Transverse colon (tissue), 4 donors: ENCODE measurements around the gene TEDC1. TPM values are rescaled to one million over a fixed set of nuclear protein-coding genes. Genes with fewer than 3 reads are reported as not detected.

Experiments used
- DNase-seq: peaks from one replicate; pipeline ENCODE4 v3.0.0-alpha.2; 2019
- H3K27ac ChIP-seq, 4 donors: fragments of 200-600 bp; sonication (generic); 2 replicates each; pipeline ENCODE4 v1.5.1; 2016 to 2018; ENCODE audit warnings: inconsistent platforms in 4 of 4
- H3K27me3 ChIP-seq: fragments of 200-600 bp; sonication (generic); 2 replicates; pipeline ENCODE4 v1.5.1; 2017; ENCODE audit warnings: inconsistent platforms
- H3K36me3 ChIP-seq, 4 donors: fragments of 200-600 bp; sonication (generic); 2 replicates each; pipeline ENCODE4 v1.5.1; 2017 to 2019; ENCODE audit warnings: inconsistent platforms in 4 of 4
- H3K4me1 ChIP-seq, 4 donors: fragments of 200-600 bp; sonication (generic); 2 replicates each; pipeline ENCODE4 v1.5.1; 2017 to 2020; ENCODE audit warnings: inconsistent platforms in 4 of 4
- H3K4me3 ChIP-seq, 4 donors: fragments of 200-600 bp; sonication (generic); 1 replicate in 1 of 4; 2 replicates in 3 of 4; pipeline versions ENCODE4 v1.5.1 to v1.6.1; 2017 to 2019; ENCODE audit warnings: inconsistent platforms in 4 of 4
- H3K9me3 ChIP-seq, 2 donors: fragments of 200-600 bp; sonication (generic); 2 replicates each; pipeline ENCODE4 v1.5.1; 2017 to 2019; ENCODE audit warnings: inconsistent platforms in 2 of 2
- CTCF ChIP-seq, 5 experiments: fragments of 200-600 bp in 3 of 5; fragments of 450-650 bp in 2 of 5; sonication (generic) in 3 of 5; IDR thresholded peaks; 1 replicate in 2 of 5; 2 replicates in 3 of 5; pipeline ENCODE4 v1.5.1; 2016 to 2017; ENCODE audit warnings: antibody characterized with exemption in 5 of 5, inconsistent platforms in 3 of 5, mild to moderate bottlenecking in 2 of 5, moderate library complexity in 1 of 5
- EP300 ChIP-seq: sonication (generic); formaldehyde crosslinking; IDR thresholded peaks from one replicate; pipeline ENCODE4 v1.6.1; 2017; ENCODE audit warnings: antibody characterized with exemption, low read depth
- POLR2A ChIP-seq: fragments of 450-650 bp; IDR thresholded peaks from one replicate; pipeline ENCODE4 v1.6.1; 2016; ENCODE audit warnings: antibody characterized with exemption, mild to moderate bottlenecking, moderate library complexity
- POLR2AphosphoS5 ChIP-seq, 3 donors: sonication (generic); formaldehyde crosslinking; IDR thresholded peaks; one replicate each; pipeline ENCODE4 v1.6.1; 2016; ENCODE audit warnings: antibody characterized with exemption in 3 of 3
- WGBS, 2 donors: methylation state at CpG; one replicate each; pipeline ENCODE4 v1.1.5; 2018; ENCODE audit warnings: low coverage in 1 of 2; 5-methylcytosine and 5-hydroxymethylcytosine counted together
- in situ Hi-C, 4 donors: fragments of 200-750 bp; cut with MboI; loops; one replicate each; pipeline versions ENCODE4 v1.15.0 to v1.15.1; 2017; ENCODE audit warnings: low sequenced_read_pairs in 3 of 4, low pct_ligation_motif_present in 1 of 4, low pct_unique_long_range_greater_than_20kb in 1 of 4
- intact Hi-C: fragments of 100-400 bp; cut with DNase I; formaldehyde crosslinking; loops from one replicate; pipeline ENCODE4 v1.15.1; 2023; ENCODE audit warnings: low total_unique reads
- total RNA-seq, 4 donors: library from RNA; depleted of rRNA; stranded (reverse); fragments of >200 nt; gene quantifications; one replicate each; pipeline ENCODE4 v1.1.0, GENCODE V29; 2016

The TEDC1 gene
- total RNA-seq, 4 donors from 2014 or later: 10.8 to 52.9 (median 29.5) TPM

- H3K27ac ChIP-seq: no peak overlapping the region
- peaks cover 0 to 31% (median 7%) of the 10 kb centered on the region in 4 donors for H3K36me3 ChIP-seq
- H3K27me3 ChIP-seq: no peaks in the 10 kb centered on the region
- intact Hi-C loops (no loop called here), in situ Hi-C loops (no loop called here)
- no peaks in the 10 kb centered on the region for H3K4me1 ChIP-seq
- DNase-seq: no peak
- TF ChIP-seq POLR2AphosphoS5 (IDR thresholded peaks at IDR 0.05): no peak
- TF ChIP-seq POLR2A: no peak
- TF ChIP-seq CTCF (IDR thresholded peaks at IDR 0.05): no peak
- TF ChIP-seq EP300: no peak
- WGBS, 2 donors: 91% methylated on average over 33 of the region's 33 CpGs; no CpG with 5 or more reads in 1 of the 2 donors
- H3K9me3 ChIP-seq: no peaks in the 10 kb centered on the region
- no peak overlapping the region for H3K4me3 ChIP-seq
Observed at GRCh38 chr14:105464501-105464900, 26.5 kb upstream of the TEDC1 start.

- H3K4me3 ChIP-seq: no peak overlapping the region
- no peaks in the 10 kb centered on the region for H3K9me3 ChIP-seq
- TF ChIP-seq POLR2A (no peak), CTCF (IDR thresholded peaks at IDR 0.05) (no peak), POLR2AphosphoS5 (IDR thresholded peaks at IDR 0.05) (no peak), EP300 (no peak)
- no peak overlapping the region for H3K27ac ChIP-seq
- no peaks in the 10 kb centered on the region for H3K27me3 ChIP-seq
- 81% methylated on average over 20 of the region's 20 CpGs; no CpG with 5 or more reads in 1 of the 2 donors for WGBS, 2 donors
- no peak for DNase-seq
- no peaks in the 10 kb centered on the region for H3K4me1 ChIP-seq
- H3K36me3 ChIP-seq: peaks cover 0 to 31% (median 7%) of the 10 kb centered on the region in 4 donors
- in situ Hi-C loops (no loop called here), intact Hi-C loops (no loop called here)
Observed at GRCh38 chr14:105465209-105466031, 25.6 kb upstream of the TEDC1 start.

GRCh38 chr14:105466531-105467248 lies 24.4 kb upstream of the TEDC1 start:
- in situ Hi-C loops: no loop called here
- TF ChIP-seq POLR2A (no peak), EP300 (no peak), CTCF (IDR thresholded peaks at IDR 0.05) (no peak), POLR2AphosphoS5 (IDR thresholded peaks at IDR 0.05) (no peak)
- no peaks in the 10 kb centered on the region for H3K27me3 ChIP-seq
- no peaks in the 10 kb centered on the region for H3K4me1 ChIP-seq
- no peak overlapping the region for H3K27ac ChIP-seq
- H3K4me3 ChIP-seq: no peak overlapping the region
- H3K36me3 ChIP-seq: peaks cover 0 to 24% (median 7%) of the 10 kb centered on the region in 4 donors
- WGBS, 2 donors: 94% methylated on average over 38 of the region's 53 CpGs; no CpG with 5 or more reads in 1 of the 2 donors
- no peak for DNase-seq
- no peaks in the 10 kb centered on the region for H3K9me3 ChIP-seq
- intact Hi-C loops: no loop called here

DNA sequence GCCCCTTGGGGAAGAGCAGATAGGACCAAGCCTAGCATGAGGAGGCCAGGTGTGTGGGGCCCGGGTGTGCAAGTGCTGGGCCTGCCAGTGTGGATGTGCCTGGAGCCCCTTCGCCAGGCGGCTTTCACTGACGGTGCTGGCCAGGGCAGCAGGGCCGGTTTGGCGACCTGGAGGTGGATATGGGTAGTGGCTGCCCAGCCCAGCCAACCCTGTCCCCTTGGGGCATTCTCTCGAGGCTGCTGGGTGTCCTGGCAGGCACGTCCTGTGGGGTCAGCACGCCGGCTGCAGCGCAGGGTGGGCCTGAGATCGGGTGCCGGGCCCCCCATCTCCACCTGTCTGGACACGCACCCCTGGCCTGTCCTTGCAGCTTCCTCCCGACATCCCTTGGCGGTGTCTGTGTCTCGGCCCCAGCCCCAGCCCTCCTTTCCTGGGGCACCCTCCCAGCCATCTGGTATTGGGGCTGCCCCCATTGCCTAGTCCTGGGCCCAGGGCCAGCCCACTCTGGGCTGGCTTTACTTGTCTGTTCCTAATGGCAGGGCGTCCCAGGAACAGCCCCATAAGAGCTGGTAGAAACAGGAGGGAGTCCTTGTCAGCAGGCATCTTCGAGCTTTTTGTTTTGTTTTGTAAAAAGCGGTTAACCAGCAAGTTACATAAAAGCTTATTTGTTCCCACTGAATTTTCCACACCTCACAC lies 23.7 kb upstream of the TEDC1 start:
- Histone ChIP-seq H3K4me1 (peaks cover 0 to 2% (median under 1%) of the 10 kb centered on the region in 4 donors), H3K36me3 (peaks cover 0 to 20% (median 7%) of the 10 kb centered on the region in 4 donors), H3K4me3 (no peak overlapping the region), H3K27ac (no peak overlapping the region), H3K9me3 (no peaks in the 10 kb centered on the region), H3K27me3 (no peaks in the 10 kb centered on the region)
- in situ Hi-C loops: no loop called here
- 89% methylated on average over 20 of the region's 20 CpGs; no CpG with 5 or more reads in 1 of the 2 donors for WGBS, 2 donors
- TF ChIP-seq POLR2A (no peak), EP300 (no peak), CTCF (IDR thresholded peaks at IDR 0.05) (no peak), POLR2AphosphoS5 (IDR thresholded peaks at IDR 0.05) (no peak)
- intact Hi-C loops: no loop called here
- DNase-seq: no peak
